Spinal cord (tissue), 10 donors: ENCODE results near the gene FBXO21. TPM values are rescaled to one million over a fixed set of nuclear protein-coding genes. Genes with fewer than 3 reads are reported as not detected.
"Not testable (repeated sequence)": the region's sequence is repeated elsewhere in the genome, so short reads cannot be mapped to it uniquely, and the experiment has no call there.

ENCODE experiments used
- DNase-seq, 6 donors: peaks; one replicate each; pipeline versions ENCODE4 v3.0.0 to v3.0.0-alpha.2; 2013 to 2015; ENCODE audit warnings: low spot score in 6 of 6, low read depth in 4 of 6
- H3K27ac ChIP-seq: one replicate; pipeline ENCODE4 v1.5.1; 2013; ENCODE audit warnings: low read depth, low read length, control low read depth
- H3K27me3 ChIP-seq: one replicate; pipeline ENCODE4 v1.6.1; 2013; ENCODE audit warnings: low read length; ENCODE audit not compliant: control insufficient read depth, insufficient read depth
- H3K36me3 ChIP-seq: one replicate; pipeline ENCODE4 v1.6.1; 2013; ENCODE audit warnings: low read length; ENCODE audit not compliant: control insufficient read depth, insufficient read depth
- H3K4me1 ChIP-seq: one replicate; pipeline ENCODE4 v1.6.1; 2013; ENCODE audit warnings: low read length; ENCODE audit not compliant: control insufficient read depth, insufficient read depth
- H3K4me3 ChIP-seq: one replicate; pipeline ENCODE4 v1.5.1; 2013; ENCODE audit warnings: low read depth, low read length, control low read depth
- H3K9me3 ChIP-seq: one replicate; pipeline ENCODE4 v1.6.1; 2013; ENCODE audit warnings: low read length; ENCODE audit not compliant: control insufficient read depth, insufficient read depth
- WGBS: methylation state at CpG from one replicate; pipeline ENCODE4 v1.1.5; 2013; ENCODE audit warnings: missing lambda C conversion rate; ENCODE audit not compliant: insufficient coverage; 5-methylcytosine and 5-hydroxymethylcytosine counted together
- polyA plus RNA-seq, 2 donors: library from polyadenylated mRNA; unstranded; fragments of 120-200 nt; gene quantifications; one replicate each; pipeline ENCODE4 v1.2.1, GENCODE V29; 2013; ENCODE audit not compliant: insufficient read length in 2 of 2
- total RNA-seq, 2 donors: library from RNA; depleted of rRNA in 1 of 2; stranded (reverse); fragments of 120-200 nt in 1 of 2; fragments of >200 nt in 1 of 2; gene quantifications; one replicate each; pipeline versions ENCODE4 v1.2.3 to v1.2.4, GENCODE V29; 2013 to 2014
- donor health status: healthy.

The FBXO21 gene
- total and polyA plus RNA-seq, 4 donors = 60.3 to 94.2 (median 75.3) TPM

DNA sequence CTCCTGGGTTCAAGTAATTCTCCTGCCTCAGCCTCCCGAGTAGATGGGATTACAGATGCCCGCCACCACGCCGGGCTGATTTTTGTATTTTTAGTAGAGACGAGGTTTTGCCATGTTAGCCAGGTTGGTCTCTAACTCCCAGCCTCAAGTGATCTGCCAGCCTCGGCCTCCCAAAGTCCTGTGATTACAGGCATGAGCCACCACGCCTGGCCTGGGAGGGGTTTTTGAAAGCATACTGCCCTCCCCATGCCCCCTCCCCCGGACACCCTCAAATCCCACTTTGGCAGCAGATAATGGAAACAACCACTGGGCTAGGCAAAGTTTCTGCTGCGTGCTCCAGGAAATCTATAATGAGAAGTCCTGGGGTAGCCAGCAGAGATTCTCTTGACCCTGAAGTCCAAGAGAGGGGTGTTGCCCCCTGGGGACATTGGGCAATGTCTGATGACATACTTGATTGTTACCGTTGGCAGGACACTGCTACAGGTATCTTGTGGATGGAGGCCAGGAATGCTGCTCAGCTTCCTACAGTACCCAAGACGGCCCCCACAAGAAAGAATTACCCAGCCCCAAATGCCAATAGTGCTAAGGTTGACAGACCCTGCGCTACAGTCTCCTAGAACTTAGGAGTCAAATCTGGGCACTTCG is 18.7 kb upstream of the FBXO21 start:
- Histone ChIP-seq H3K36me3 (no peaks in the 10 kb centered on the region), H3K27me3 (no peaks in the 10 kb centered on the region), H3K4me1 (no peaks in the 10 kb centered on the region), H3K9me3 (no peaks in the 10 kb centered on the region), H3K27ac (no peak overlapping the region), H3K4me3 (no peak overlapping the region)
- no peak for DNase-seq
- WGBS = 81% methylated on average over 12 of the region's 13 CpGs

DNA sequence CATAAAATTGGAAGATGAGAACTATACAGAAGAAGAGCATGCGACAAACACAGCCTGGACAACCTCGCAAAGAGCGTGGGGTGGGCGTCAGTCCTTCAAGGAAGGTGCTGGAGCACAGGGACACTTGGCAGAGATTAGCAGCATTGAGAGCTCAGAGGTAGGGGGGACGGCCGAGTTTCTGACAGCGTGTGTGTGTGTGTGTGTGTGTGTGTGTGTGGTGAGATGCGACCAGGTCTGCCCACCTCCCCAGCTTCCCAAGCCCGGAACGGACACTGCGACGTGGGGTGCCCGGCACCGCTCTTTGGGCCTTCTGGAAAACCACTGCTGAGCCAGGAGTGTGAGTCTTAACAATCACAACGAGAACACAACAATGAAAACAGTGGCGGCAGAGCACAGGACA is 17.9 kb upstream of the FBXO21 start:
- no peaks in the 10 kb centered on the region for H3K9me3 ChIP-seq
- no peaks in the 10 kb centered on the region for H3K36me3 ChIP-seq
- H3K27ac ChIP-seq = no peak overlapping the region
- H3K27me3 ChIP-seq = no peaks in the 10 kb centered on the region
- 79% methylated on average over 14 of the region's 16 CpGs for WGBS
- H3K4me3 ChIP-seq = no peak overlapping the region
- no peak for DNase-seq
- H3K4me1 ChIP-seq = no peaks in the 10 kb centered on the region

DNA sequence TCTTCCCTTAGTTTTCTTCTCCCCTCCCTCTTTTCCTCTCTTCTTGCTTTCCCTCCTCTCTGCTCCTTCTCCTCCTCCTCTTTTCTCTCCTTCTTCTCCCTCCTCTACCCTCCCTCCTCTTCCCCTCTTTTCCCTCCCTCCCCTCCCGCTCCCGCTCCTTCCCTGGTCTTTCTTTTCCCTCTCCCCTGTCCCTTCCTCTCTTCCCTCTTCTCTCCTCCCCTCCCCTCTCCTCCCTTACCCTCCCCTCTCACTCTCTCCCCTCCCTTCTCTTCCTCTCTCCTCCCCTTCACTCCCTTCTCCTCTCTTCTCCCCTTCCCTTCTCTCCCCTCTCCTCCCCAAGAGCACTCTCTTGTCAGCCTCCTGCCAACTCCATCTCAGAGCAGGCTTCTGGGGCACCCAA is 17.4 kb upstream of the FBXO21 start:
- H3K4me3 ChIP-seq = no peak overlapping the region
- no peaks in the 10 kb centered on the region for H3K36me3 ChIP-seq
- no peak for DNase-seq
- no peak overlapping the region for H3K27ac ChIP-seq
- H3K9me3 ChIP-seq = no peaks in the 10 kb centered on the region
- no peaks in the 10 kb centered on the region for H3K4me1 ChIP-seq
- WGBS = 59% methylated on average over 2 of the region's 2 CpGs
- H3K27me3 ChIP-seq = no peaks in the 10 kb centered on the region

DNA sequence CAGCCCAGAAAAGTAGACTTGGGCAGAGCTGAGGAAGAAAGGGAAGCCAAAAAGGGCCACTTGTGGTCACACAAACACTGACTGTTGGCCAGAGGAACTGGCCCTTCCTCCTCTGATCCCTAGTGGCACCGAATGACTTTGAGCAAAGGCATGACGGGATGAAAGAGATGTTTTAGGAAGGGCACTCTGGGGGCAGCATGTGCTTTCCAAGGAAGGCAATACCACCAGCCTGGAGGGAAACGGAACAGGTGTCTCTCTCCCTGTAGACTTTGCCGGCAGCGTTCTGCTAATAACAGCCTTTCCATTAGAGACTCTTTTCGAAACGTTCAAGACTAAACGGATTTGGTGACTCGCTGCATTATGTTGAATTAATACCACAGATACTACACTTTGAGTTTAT is 12.3 kb upstream of the FBXO21 start:
- 89% methylated on average over 9 of the region's 9 CpGs for WGBS
- DNase-seq = no peak

DNA sequence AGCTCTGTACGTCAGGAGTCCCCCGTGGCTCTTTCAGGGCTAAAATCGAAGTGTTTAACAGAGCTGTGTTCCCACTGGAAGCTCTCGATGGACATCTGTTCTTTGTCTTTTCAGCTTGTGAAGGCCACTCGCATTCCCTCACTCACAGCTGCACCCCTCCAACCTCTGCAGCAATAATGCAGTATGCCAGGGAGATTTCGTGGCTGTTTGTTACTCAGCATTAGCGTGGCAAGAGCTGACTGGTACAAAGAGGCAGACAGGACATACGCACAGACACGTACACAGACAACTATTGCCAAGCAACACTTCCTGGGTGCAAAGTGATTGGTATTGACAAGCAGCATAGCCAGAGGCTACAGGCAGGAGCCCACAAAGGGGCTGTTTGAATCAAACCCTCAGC is 11.8 kb upstream of the FBXO21 start:
- no peaks in the 10 kb centered on the region for H3K4me1 ChIP-seq
- DNase-seq = no peak
- WGBS = 93% methylated on average over 9 of the region's 9 CpGs
- no peaks in the 10 kb centered on the region for H3K36me3 ChIP-seq
- H3K27ac ChIP-seq = no peak overlapping the region
- no peaks in the 10 kb centered on the region for H3K9me3 ChIP-seq
- H3K4me3 ChIP-seq = no peak overlapping the region
- H3K27me3 ChIP-seq = no peaks in the 10 kb centered on the region

More for the DNA sequence above, 12.3 kb upstream of the FBXO21 start:
- no peak overlapping the region for H3K4me3 ChIP-seq
- H3K27ac ChIP-seq = no peak overlapping the region
- H3K9me3 ChIP-seq = no peaks in the 10 kb centered on the region
- no peaks in the 10 kb centered on the region for H3K4me1 ChIP-seq
- H3K27me3 ChIP-seq = no peaks in the 10 kb centered on the region
- H3K36me3 ChIP-seq = no peaks in the 10 kb centered on the region

DNA sequence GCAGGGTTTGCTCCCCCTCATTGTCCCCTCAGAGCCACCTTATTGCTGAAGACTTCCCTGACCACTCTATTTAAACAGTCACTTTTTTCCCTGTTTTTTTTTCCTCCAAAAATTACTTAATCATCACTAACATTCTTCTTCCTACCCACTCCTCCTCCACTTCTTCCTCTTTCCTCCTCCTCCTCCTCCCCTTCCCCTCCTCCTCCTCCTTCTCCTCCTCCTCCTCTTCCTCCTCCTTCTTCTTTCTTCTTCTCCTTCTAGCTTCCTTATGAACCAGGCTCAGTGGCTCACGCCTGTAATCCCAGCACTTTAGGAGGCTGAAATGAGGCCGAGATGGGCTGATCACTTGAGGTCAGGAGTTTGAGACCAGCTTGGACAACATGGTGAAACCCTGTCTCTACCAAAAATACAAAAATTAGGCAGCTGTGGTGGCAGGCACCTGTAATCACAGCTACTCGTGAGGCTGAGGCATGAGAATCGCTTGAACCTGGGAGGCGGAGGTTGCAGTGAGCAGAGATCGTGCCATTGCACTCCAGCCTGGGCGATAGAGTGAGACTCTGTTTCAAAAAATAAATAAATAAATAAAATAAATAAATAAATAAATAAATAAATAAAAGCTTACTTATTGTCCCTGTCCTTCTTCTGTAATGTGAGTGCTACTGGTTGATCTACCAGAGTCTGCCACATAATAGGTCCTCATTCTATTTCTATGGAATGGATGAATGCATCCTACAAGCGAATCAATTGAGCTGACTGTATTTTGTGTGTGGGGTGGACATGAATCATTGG is 9.9 kb upstream of the FBXO21 start:
- H3K4me1 ChIP-seq, H3K36me3 ChIP-seq, H3K27me3 ChIP-seq, DNase-seq, H3K4me3 ChIP-seq, H3K9me3 ChIP-seq, H3K27ac ChIP-seq: not testable (repeated sequence)
- WGBS = 83% methylated on average over 2 of the region's 8 CpGs

DNA sequence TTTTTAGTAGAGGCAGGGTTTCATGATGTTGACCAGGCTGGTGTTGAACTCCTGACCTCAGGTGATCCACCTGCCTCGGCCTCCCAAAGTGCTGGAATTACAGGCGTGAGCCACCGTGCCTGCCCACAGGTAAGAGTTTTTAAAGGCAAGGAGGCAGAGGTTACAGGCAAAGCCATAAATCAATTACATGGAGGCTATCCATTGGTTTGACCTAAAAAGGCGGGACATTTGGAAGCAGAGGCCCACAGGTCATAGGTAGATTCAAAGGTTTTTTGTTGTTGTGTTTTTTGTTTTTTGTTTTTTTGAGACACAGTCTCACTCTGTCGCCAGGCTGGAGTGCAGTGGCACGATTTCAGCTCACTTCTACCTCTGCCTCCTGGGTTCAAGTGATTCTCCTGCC is 6.1 kb upstream of the FBXO21 start:
- not testable (repeated sequence) for H3K27me3 ChIP-seq, H3K36me3 ChIP-seq, H3K9me3 ChIP-seq, DNase-seq, H3K4me3 ChIP-seq, H3K27ac ChIP-seq, H3K4me1 ChIP-seq
- 94% methylated on average over 6 of the region's 6 CpGs for WGBS

DNA sequence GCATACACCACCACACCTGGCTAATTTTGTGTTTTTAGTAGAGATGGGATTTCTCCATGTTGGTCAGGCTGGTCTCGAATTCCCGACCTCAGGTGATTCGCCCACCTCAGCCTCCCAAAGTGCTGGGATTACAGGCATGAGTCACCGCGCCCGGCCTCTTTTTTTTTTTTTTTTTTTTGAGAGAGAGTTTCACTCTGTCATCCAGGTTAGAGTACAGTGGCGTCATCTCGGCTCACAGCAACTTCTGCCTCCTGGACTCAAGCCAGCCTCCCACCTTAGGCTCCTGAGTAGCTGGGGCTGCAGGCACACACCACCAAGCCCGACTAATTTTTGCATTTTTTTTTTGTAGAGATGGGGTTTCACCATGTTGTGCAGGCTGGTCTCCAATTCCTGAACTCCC is 4.8 kb upstream of the FBXO21 start:
- not testable (repeated sequence) for H3K9me3 ChIP-seq, H3K27me3 ChIP-seq, H3K4me1 ChIP-seq, H3K27ac ChIP-seq, H3K36me3 ChIP-seq, DNase-seq, H3K4me3 ChIP-seq
- 89% methylated on average over 1 of the region's 9 CpGs for WGBS

DNA sequence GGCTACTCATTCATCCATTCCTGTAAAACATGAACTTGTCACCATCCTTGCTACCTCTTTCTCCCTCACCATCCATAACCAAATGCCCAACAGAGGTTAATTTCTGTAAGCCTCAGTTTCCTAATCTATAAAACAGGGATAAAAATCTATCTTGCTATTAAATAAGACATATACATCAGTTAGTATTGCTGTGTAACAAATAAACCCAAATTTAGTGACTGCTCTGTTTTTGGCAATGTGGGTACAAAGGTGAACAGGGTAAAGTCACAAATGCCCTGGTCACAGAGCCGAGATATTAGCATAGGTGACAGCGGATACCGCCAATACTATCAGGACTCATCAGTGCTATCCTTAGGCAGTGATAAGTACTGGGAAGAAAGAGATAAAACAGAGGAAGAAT is 3.6 kb upstream of the FBXO21 start:
- Histone ChIP-seq H3K9me3 (no peaks in the 10 kb centered on the region), H3K4me1 (peaks cover 5% of the 10 kb centered on the region), H3K4me3 (no peak overlapping the region), H3K27ac (no peak overlapping the region), H3K36me3 (no peaks in the 10 kb centered on the region), H3K27me3 (no peaks in the 10 kb centered on the region)
- DNase-seq = no peak
- 92% methylated on average over 2 of the region's 3 CpGs for WGBS

DNA sequence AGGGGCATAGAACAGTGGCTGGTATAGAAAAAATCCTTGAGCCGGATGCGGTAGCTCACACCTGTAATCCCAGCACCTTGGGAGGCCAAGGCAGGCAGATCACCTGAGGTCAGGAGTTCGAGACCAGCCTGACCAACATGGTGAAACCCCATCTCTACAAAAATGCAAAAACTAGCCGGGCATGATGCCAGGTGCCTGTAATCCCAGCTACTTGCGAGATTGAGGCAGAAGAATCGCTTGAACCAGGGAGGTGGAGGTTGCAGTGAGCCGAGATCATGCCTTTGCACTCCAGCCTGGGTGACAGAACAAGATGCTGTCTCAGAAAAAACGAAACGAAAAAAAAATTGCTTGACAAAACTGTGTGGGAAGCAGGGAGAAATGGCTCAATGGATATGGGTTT is 2.3 kb upstream of the FBXO21 start:
- 90% methylated on average over 9 of the region's 9 CpGs for WGBS

More for the DNA sequence above, 2.3 kb upstream of the FBXO21 start:
- H3K9me3 ChIP-seq, DNase-seq, H3K27ac ChIP-seq, H3K4me3 ChIP-seq, H3K4me1 ChIP-seq, H3K36me3 ChIP-seq, H3K27me3 ChIP-seq: not testable (repeated sequence)
